NCI-H146 treated with DMSO at 0.1 percent for 48 hours (cell line): ENCODE data around the gene DNAAF5.
A peak's percentile ranks its signal among the peaks of the same experiment; 100 is the strongest.

Experiments
- DNase-seq: peaks from one replicate; lab custom pipeline; 2025; ENCODE audit not compliant: unreplicated experiment; lab: John Stamatoyannopoulos, UW

The DNAAF5 gene

DNA sequence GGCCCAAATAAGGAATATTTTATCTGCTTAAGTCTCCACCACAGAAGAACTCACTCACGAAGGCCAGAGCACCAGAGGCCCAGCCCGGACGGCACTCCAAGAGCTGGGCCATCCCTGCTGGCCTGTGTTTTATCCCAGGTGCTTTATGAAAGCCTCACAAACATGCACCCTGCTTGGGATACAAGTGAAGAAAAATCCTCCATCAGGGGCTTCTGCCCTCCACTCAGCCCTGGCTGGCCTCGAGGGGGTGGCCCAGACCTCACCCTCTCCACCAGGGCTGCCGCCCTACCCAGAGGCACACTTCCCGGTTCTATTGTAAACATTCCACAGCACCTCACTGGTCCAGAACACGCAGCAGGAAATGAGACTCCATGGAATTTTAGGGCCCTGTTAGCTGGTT is 19.8 kb upstream of the DNAAF5 start:
- DNase-seq, result no peak

DNA sequence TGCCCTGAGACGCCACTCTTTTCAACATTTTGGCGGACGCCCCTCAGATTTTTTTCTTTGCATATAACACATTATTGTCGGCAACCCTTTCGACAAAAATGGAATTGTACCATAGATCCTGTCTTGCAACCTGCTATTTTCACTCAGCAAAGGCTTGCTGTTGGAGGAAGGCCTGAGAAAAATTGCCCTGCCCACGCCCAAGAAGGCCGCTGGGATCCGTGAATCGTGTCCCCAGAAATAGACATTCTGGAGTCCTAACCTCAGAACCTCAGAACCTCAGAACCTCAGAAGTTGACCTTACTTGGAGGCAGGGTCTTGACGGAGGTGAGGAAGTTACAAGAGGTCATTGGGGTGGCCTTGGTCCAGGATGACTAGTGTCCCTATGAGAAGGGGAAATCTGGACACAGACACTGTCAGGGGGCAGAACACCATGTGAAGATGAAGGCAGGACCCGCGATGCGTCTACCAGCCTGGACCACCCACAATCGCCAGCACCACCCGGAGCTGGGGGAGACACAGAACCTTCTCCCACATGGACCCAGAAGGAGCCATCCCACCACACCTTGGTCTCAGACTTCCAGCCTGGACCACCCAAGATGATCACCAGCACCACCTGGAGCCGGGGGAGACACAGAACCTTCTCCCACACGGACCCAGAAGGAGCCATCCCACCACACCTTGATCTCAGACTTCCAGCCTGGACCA is 19.1 kb upstream of the DNAAF5 start:
- no peak for DNase-seq

DNA sequence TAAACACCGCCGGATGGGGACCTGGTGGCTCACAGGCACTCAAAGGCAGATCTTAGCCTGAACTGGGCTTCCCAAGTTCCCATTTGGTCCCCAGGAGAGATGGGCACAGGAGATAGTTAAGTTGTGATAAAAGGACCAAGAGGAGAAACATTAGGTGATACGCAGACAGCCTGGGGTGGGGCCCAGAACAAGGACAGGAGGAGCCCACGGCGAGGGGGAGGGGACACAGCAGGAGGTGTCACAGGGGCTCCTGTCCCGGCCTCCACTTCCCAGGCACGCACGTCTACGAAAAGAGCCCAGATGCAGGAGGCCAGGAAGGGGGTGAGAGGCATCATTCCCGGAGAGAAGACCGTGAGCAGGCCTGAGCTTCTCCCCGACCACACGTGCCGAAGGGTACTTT is 16.3 kb upstream of the DNAAF5 start:
- DNase-seq, result no peak

DNA sequence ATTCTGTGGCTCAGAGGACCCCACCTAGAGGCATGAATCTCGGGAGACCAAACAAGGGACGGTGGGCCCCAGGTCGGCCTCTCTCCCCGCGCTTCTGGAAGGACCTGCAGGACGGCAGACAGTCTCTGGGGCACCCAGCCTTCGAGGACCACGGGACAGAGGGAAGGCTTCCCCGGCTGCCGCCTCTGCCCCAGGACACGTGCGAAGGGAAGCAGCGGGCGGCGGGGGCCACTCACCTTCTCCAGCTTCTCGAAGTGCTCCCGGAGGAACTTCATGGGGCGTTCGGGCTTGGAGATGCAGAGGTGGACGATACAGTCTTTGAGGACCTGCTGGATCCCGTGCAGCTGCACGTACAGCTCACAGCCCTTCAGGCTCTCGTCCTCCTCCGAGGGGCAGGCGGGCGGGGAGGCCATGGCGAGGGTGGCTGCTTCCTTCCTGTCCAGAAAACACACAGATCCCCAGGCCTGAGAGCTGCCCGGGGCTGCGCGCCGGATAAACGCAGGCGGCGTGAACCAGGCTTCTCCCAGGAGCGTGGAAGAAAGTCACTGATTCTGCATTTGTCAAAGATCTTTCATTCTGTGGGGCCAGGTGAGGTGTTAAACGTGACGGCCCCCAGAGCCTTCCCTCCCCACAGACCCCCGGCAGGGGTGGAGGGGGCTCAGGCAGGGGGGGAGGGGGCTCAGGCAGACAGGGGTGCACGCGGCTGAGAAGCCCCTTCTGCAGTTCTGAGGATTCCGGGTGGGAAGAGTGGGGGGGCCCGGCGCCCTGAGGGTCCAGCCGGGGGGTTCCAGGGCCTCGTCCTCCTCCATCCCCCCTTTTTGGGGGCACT is 15.2 kb upstream of the DNAAF5 start:
- DNase-seq, result no peak

DNA sequence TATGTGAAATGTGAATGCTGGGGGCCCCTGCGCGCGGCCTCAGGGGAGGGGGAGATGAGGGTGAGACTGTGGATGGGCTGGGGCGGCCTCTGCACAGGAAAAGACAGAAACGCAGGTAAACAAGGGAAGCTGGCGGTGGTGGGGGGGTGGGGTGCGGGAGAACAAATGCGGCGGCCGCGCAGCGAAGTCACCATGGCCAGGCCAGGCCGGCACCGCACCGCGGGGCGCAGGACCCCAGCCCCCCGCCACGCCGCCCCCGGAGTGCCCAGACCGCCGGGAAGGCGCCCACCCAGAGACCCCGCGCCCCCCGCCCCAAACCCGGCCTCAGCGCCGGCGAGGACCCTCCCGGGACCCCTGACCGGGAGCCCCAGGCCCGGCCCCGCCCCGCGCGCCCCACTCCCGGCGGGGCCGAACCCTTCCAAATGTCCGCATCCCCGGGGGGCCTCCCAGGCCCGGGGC is 14.5 kb upstream of the DNAAF5 start:
- DNase-seq, result no peak

DNA sequence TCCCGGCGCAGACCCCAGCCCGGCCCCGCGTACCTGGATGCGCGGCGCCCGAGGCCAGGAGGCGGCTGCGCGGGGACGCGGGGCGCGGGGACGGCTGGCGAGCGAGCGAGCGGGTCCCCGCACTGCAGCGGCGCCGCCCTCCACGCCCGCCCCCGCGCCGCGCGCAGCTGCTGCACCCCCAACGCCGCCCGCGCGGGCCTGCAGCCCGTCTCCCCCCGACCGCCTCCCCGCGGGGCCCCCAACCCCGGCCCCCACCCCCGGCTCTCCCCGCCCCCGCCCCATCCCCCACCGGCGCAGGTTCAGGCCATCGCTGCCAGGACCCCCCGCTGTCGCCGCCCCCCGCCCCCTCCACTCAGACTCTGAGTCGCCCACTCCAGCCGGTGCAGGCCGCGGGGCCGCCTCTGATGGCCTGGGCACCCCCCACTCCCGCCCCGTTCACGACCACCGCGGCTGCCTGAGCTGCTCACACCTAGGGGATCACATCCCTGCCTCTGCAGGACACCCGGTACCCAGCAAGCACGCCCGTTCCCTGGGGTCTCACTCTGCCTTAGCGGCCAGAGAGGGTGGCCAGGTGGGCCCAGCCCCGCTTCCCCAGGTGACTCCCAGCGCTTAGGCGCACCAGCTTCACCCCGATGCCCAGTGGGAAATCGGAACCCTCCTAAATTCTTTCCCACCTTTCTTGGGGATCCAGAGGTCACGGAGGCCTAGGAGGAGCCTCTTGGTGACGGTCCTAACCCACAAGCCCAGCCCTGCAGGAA is 13.9 kb upstream of the DNAAF5 start:
- DNase-seq, result no peak

DNA sequence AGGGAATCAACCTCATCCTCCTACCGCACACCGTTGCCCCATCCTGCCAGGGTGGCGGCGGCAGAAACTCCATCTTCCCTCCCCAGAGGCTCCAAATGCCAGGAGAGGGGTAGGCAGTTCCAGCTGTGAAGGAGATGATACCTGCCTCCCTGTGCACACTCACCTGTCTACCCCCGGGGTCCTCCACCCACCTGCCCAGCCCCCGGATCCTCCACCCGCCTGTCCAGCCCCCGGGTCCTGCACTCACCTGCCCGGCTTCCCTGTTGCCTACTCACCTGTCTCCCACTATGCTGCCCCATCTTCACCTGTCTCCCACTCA is 13.4 kb upstream of the DNAAF5 start:
- DNase-seq, result no peak

DNA sequence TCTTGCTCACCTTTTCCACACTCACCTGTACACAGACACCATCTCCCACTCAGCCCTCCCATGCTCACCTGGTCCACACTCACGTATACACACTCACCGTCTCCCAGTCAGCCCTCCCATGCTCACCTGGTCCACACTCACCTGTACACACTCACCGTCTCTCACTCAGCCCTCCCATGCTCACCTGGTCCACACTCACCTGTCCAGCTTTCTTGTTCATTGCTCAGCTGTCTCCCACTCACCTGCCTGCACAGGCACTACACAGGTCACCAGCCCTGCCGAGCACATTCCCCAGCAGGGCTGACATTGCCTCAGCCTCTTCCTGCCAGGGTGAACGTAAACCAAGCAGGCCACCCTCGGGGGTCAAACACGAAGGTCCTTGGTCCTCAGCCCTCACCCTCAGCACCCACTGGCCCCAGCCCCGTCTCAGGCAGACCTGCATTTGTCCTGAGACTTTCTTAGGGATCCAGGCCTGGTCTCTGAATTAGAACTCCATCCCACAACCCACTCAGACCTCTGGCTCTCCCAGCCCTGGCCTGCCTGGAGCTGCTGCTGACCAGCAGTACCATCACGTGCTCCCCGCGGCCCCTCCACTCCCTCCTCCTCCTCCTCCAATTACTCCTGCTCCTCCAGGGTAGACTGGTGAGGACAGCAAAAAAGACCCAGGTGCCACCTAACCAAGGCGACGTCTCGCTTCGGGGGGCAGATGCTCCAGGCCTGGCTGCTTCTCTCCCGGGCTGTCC is 12.8 kb upstream of the DNAAF5 start:
- DNase-seq, result no peak

DNA sequence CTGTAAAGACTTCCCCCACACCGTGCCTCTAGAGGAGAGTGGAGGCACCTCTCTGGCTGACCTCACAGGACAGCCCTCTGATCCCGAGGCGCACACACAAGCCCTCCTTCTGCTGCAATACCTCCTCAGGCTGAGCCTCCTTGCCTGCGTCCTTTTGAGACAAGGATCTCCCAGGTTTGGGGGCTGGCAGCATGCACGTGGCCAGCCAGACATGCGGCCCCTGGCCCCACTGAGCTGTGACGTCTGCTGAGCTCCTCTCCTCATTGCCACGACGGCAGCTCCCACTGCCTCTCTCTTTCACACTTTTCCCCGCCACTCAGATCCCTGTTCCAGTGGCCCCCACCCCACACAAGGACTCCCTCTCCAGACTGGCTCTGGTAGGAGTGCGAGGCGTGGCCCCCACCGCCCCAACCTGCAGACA is 12.2 kb upstream of the DNAAF5 start:
- no peak for DNase-seq

DNA sequence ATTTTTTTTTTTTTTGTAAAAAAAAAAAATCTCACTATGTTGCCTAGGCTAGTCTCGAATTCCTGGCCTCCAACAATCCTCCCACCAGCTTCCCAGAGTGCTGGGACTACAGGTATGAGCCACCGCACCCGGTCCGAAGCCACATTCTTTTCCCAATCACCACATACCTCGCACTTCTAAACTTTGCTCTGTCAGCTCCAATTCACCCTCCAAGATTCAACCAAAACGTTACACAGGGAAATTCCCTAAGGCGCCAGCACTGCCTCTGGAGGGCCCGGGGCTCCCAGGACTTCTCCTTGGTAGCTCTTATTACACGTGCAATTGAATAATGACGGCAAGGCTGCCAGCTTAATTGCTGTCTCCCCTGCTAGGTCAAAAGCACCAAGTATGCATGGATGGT is 10.3 kb upstream of the DNAAF5 start:
- DNase-seq, result no peak

DNA sequence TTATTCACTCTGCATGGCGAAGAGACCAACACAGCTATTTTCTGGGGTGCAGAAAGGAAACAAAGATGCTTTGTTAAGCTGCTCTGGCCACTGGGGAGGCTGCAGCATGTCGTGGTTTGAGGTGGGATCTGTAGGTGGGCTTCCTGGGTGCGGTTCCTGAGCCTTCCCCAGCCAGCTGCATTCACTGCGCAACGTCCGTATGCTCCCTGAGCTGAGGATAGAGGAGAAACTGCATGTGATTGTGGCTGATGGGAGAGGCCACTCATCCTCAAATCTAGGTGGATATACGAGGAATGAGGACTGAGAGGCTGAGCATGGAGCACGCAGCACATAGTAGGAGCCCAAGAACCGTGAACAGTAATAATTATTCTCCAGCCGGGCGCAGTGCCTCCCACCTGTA is 9.9 kb upstream of the DNAAF5 start:
- DNase-seq, result no peak

DNA sequence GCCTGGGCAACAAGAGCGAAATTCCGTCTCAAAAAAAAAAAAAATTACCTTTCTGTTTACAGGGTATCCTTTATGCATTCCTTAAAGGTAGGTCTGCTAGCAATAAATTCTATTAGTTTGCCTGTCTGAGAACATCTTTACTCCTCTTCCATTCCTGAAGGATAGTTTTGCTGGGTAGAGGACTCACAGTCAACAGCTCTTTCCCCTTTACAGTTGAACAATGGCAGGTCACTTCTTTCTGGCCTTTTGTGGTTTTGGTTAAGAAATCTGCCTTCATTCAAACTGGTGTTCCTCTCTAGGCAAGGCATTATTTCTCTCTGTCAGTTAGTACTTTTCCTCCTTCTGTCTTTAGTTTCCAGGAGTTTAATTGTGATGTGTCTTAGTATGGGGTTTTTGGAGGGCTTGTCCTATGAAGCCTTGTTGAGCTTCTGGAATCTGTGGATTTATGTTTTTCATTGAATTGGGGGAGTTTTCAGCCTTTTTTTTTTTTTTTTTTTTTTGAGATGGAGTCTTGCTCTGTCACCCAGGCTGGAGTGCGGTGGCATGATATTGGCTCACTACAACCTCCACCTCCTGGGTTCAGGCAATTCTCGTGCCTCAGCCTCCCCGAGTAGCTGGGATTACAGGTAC is 4.8 kb upstream of the DNAAF5 start:
- no peak for DNase-seq

DNA sequence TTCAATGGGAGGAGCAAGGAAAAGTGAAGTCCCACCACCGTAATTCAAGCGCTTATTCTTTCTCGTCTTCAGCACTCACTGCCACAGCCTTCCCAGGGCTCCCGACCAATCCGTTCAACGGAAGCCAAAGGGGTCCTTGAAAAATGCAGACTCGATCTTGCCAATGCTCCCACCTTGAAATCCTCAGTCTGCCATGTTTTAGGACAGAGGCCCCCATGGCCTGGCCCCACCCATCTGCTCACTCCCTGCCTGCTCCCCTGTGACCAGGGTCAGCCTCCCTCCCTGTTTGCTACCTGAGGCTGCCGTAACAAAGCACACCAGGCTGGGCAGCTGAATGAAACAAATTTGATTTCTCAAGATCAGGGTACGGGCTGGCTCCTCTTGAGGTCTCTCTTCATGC is 3.0 kb upstream of the DNAAF5 start:
- DNase-seq, result no peak

DNA sequence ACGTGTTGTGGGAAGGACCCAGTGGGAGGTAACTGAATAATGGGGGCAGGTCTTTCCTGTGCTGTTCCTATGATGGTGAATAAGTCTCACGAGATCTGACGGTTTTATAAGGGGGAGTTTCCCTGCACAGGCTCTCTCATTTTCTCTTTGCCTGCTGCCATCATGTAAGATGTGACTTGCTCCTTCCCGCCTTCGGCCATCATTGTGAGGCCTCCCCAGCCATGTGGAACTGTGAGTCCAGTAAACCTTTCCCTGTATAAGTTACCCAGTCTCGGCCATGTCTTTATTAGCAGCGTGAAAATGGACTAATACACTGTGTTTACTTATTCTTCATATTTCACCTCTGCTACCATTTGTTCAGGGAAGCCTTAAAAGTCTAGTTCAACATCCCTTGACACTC is 2.2 kb upstream of the DNAAF5 start:
- DNase-seq, result no peak

DNA sequence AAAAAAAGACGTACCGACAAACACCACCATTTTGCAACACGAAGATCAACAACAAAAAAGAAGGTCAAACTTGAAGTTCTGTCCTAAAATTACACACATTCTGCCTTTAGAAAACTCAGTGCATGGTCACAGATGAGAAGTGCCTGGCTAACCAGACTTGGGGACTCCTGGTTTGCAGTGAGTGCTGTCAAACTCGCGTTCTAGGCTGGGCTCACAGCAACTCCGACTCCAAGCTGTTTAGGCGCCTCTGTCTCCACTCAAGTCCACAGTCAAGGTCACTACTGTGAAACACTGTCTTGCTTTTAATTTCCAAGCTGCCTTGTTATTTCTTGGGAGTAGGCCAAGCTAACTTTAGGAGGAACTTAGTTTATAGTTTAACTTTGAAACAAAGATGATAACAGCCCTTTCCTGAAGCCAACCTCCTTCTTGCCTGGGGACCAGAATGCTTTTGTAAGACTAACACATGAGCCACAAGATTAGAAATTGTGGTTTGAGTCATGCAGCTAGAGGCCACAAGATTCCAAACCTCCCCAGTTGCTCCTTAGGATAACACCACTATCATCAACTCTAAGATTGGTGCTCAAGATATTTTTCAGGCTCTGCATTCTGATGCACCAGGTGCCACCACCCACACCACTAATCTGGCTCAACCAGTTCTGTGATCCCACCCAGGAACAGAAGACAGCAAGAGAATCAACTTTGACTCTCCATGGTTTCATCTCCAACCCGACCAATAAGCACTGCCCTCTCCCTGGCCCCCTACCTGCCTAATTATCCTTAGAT is 1.1 kb upstream of the DNAAF5 start:
- DNase-seq, result no peak

DNA sequence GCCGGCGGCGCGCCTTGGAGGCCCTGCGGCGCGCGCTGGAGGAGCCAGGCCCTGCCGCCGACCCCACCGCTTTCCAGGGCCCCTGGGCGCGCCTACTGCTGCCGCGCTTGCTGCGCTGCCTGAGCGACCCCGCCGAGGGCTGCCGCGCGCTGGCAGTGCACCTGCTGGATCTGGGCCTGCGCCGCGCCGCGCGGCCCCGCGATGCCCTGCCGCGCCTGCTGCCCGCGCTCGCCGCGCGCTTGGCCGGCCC is 280 bp downstream of the DNAAF5 start:
- no peak for DNase-seq

DNA sequence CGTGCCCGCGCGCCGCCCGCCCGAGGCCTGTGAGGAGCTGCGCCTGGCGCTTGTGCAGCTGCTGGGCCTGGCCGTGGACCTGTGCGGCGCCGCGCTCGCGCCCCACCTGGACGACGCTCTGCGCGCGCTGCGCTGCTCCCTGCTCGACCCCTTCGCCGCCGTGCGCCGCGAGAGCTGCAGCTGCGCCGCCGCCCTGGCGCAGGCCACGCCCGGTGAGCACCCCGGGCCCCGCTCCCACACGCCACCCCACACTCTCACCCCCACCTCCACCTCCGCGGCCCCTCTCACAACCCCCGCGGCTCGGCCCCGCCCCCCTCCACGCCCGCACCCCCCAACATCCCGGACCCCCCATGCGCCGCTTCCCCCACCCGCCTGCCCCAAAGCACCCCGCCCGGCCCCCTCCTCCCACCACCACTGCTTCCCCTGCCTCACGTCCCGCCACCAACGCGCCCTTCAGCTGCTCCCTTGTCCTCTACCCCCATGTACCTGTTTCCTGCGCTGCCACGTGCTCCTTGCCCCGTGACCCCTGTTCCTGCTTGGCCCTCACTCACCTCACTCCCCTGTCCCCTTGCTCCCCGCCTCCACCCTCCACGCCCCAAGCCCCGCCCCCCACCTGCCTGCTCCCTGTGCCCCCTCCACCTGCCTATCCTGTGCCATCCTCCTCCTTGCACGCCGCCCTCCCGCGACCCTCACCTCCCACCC is 756 bp downstream of the DNAAF5 start, which contains the start of gene PRKAR1B:
PRKAR1B (minus strand) TSS at position 178 of the 702 bp plus-strand sequence. CDS start 15,776 bp downstream, outside the sequence.
- DNase-seq, result peak; percentile 15

DNA sequence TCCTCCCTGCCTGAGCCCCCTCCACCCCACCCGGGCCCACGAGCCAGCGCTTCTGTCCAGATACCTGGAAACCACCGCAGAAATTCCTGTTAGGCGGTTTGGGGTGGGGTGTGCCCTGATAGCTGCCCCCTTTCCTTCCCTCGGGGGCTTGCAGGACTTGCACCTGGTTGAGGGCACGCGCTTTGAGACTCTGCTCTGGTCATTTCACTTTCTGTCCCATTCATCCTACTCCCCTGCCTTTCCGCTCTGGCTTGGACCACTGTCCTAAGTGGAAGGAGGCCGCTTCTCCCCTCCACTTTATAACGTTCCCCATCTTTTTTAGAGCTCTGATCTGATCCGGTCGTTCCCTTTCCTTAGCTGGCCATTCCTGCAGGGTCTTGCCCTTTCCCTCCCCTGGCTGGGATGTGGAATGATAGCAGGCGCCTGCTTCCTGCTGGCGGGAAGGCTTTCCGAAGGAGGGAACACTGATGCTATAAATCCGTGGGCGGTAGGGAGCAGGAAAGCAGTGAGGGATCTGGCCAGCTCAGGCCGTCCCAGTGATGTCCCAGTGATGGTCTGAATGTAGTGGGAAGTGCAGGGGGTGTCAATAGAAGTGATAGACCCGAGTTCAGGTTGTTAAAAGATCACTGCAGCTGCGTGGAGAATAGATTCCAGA is 1.4 kb downstream of the DNAAF5 start:
- no peak for DNase-seq

DNA sequence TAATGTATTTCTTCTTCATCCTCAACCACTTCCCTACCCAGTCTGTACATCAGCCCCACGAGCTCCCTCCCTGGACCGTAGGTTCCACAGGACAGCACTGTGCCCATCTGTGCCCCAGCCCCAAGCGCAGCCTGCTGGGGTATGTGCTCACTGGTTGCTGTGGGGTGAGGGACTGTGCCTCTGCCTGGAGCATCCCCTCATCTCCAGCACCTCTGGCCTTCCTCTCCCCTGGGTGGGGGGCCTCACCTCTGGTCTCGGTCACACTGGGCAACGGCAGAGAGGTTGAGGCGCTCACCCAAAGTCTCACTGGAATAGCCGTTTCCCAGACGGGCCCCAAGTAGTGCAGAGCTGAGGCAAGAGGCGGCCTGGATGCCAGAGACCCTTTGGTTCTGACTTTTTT is 2.1 kb downstream of the DNAAF5 start:
- no peak for DNase-seq
